ENCODE data around the gene ANXA6. TPM values are rescaled to one million over a fixed set of nuclear protein-coding genes. Genes with fewer than 3 reads are reported as not detected.
A peak's percentile ranks its signal among the peaks of the same experiment; 100 is the strongest.

The ANXA6 gene
- total RNA-seq, 1 donor from 2014 or later, result 143 TPM

DNA sequence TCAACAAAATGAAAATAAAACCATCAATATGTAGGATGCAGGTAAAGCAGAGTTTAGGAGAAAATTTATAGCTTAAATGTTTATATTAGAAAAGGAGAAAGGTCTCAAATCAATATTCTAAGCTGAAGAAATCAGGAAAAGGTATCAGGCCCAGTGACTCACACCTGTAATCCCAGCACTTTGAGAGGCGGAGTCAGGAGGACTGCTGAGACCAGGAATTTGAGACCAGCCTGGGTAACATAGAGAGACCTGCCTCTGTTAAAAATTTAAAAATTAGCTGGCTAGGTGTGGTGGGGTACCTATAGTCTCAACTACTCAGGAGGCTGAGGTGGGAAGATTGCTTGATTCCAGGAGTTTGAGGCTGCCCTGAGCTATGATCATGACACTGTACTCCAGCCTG lies 34.1 kb upstream of the ANXA6 start:
- ATAC-seq (no peak), DNase-seq (peak; percentile 10)
- Histone ChIP-seq H3K9me3 (no peaks in the 10 kb centered on the region), H3K36me3 (peaks cover 17% of the 10 kb centered on the region), H3K27ac (no peak overlapping the region), H3K27me3 (no peaks in the 10 kb centered on the region), H3K4me1 (peaks cover 12% of the 10 kb centered on the region), H3K4me3 (no peak overlapping the region)
- TF ChIP-seq, protein P1, sequence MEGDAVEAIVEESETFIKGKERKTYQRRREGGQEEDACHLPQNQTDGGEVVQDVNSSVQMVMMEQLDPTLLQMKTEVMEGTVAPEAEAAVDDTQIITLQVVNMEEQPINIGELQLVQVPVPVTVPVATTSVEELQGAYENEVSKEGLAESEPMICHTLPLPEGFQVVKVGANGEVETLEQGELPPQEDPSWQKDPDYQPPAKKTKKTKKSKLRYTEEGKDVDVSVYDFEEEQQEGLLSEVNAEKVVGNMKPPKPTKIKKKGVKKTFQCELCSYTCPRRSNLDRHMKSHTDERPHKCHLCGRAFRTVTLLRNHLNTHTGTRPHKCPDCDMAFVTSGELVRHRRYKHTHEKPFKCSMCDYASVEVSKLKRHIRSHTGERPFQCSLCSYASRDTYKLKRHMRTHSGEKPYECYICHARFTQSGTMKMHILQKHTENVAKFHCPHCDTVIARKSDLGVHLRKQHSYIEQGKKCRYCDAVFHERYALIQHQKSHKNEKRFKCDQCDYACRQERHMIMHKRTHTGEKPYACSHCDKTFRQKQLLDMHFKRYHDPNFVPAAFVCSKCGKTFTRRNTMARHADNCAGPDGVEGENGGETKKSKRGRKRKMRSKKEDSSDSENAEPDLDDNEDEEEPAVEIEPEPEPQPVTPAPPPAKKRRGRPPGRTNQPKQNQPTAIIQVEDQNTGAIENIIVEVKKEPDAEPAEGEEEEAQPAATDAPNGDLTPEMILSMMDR (IDR thresholded peaks at IDR 0.05), result no peak
- intact Hi-C loops (cut with DNase I), result no loop called here

DNA sequence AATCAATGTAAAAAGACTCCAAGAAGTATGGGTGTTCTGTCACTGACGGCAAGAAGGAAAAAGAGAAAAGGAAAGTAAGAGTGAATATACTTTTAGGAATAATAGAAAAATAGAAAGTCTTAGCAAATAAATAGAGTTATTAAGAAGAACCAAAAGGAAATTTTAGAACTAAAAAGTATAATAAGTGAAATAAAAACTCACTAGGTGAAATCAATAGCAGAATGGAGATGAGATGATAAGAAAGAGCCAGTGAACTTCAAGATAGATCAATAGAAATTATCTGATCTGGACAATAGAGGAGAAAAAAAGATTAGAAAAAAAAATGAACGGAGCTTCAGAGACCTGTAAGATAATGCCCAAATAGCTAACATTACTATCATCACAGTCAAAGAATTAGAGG lies 31.6 kb upstream of the ANXA6 start:
- Histone ChIP-seq H3K4me3 (no peak overlapping the region), H3K27me3 (no peaks in the 10 kb centered on the region), H3K4me1 (no peaks in the 10 kb centered on the region), H3K9me3 (no peaks in the 10 kb centered on the region), H3K36me3 (peaks cover 33% of the 10 kb centered on the region), H3K27ac (no peak overlapping the region)
- intact Hi-C loops (cut with DNase I), result no loop called here
- TF ChIP-seq, protein P1 (IDR thresholded peaks at IDR 0.05), result no peak
- ATAC-seq (no peak), DNase-seq (no peak)

DNA sequence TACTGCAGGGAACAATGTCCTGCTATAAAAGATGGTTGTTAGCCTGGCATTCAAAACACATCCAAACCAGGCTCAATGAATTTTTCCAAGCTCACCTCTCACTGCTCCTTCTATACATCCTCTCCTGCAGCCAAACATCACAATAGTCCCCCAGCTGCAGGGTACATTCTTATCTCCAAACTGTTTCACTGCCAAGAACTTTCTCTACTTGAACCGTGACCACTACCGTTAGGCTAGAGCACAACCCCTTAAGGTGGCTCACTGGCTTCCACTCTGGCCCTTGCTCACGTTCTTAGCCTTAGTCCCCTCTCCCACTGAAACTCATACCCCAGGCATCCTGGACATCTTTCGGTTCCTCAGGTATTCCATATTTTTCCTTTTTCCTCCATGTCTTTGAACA lies 29.0 kb upstream of the ANXA6 start:
- Histone ChIP-seq H3K4me1 (no peaks in the 10 kb centered on the region), H3K27me3 (no peaks in the 10 kb centered on the region), H3K4me3 (no peak overlapping the region), H3K36me3 (peaks cover 49% of the 10 kb centered on the region), H3K9me3 (no peaks in the 10 kb centered on the region), H3K27ac (no peak overlapping the region)
- DNase-seq, result peak; percentile 10
- intact Hi-C loops (cut with DNase I), result no loop called here
- ATAC-seq, result no peak
- TF ChIP-seq, protein P1 (IDR thresholded peaks at IDR 0.05), result no peak

DNA sequence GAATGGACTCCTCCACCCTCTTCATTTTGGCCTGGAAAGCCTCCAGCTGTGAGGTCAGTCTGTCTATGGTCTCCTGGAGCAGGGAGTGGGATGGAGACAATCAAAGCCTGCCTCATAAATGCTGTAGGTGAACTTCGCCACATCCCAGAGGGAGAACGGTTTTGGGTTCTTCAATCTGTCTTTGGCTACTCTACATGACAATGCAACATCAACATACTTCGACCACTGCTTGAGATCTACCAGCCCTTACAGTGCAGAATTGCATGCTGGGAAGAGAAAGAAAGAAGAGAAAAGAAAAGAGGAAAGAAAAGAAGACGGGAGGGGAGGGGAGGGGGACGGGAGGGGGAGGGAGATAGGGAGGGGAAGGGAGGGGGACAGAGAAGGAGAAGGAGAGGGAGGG lies 28.5 kb upstream of the ANXA6 start:
- TF ChIP-seq, protein P1 (IDR thresholded peaks at IDR 0.05), result no peak
- H3K4me3 ChIP-seq, result no peak overlapping the region
- H3K27ac ChIP-seq, result no peak overlapping the region
- intact Hi-C loops (cut with DNase I), result no loop called here
- no peaks in the 10 kb centered on the region for H3K4me1 ChIP-seq
- DNase-seq, result no peak
- H3K9me3 ChIP-seq, result no peaks in the 10 kb centered on the region
- peaks cover 54% of the 10 kb centered on the region for H3K36me3 ChIP-seq
- H3K27me3 ChIP-seq, result no peaks in the 10 kb centered on the region
- ATAC-seq, result no peak

DNA sequence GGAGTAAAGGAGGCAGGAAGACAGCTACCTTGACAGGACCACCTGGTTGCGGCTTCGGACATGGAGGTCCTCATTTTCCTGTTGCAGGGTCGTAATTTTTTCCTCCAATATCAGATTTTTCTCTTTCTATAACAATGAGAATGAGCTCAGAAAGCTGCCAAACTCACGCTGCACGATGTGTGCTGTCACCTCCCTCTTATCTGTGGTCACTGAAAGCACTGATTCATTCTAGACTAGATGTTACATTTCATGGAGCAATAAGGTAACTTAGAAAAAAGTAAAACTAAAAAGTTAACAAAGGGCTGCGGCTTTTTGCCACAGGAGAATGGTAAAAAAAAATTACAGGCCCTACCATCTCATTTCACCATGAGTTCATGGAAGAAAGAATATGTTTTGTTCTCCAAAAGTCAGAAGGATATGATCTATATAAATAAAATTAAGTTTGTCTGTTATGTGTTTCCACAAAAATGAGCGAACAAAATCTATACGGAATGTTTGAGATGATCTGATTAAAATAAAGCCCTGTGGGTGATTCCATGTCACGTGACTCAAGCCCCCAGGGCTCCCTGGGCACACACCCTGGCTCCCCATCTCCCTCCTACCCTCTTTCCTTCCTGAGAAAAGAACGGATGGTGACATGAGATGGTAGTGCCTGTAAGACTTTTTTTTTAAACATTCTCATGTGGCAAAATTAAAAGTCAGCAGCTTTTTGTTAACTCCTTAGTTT lies 26.9 kb upstream of the ANXA6 start:
- intact Hi-C loops (cut with DNase I), result no loop called here
- ATAC-seq (no peak), DNase-seq (no peak)
- H3K36me3 ChIP-seq, result peaks cover 55% of the 10 kb centered on the region
- H3K27ac ChIP-seq, result no peak overlapping the region
- no peak overlapping the region for H3K4me3 ChIP-seq
- TF ChIP-seq, protein P1 (IDR thresholded peaks at IDR 0.05), result no peak
- no peaks in the 10 kb centered on the region for H3K9me3 ChIP-seq
- H3K4me1 ChIP-seq, result no peaks in the 10 kb centered on the region
- H3K27me3 ChIP-seq, result no peaks in the 10 kb centered on the region
